ENCODE measurements around the gene SH2D2A. TPM values are rescaled to one million over a fixed set of nuclear protein-coding genes. Genes with fewer than 3 reads are reported as not detected.

Gene SH2D2A
- total RNA-seq, 2 donors from 2014 or later = 0.81 to 1.1 TPM

DNA sequence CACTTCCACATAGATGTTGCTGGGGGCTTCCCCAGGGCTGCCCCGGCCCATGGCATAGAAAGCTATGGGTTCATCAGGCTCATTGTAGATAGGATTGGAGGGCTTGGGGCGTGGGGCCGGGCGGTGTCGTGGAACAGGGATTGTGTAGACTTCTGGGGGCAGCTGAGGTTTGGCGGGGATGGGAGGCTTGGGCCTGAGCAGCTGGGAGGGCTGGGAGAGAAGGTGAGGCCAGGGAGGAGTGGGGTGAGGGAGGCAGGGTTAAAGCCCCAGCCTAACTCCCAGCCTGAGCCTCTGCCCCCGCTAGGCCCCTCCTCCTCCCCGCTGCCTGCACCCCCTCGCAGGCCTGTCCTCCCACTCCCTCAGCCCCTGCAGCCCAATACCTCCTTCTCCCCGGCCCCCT, 7.4 kb downstream of the SH2D2A start:
- Histone ChIP-seq H3K27me3 (replicated peaks; ENCODE audit: insufficient read depth) (no peaks in the 10 kb centered on the region), H3K27ac (no peak overlapping the region), H3K4me3 (no peak overlapping the region), H3K9me3 (no peaks in the 10 kb centered on the region), H3K36me3 (no peaks in the 10 kb centered on the region), H3K4me1 (ENCODE audit: control insufficient read depth in 1 of 2, low read depth in 2 of 2) (peaks cover 8 to 13% of the 10 kb centered on the region in 2 donors)
- TF ChIP-seq, protein P1, sequence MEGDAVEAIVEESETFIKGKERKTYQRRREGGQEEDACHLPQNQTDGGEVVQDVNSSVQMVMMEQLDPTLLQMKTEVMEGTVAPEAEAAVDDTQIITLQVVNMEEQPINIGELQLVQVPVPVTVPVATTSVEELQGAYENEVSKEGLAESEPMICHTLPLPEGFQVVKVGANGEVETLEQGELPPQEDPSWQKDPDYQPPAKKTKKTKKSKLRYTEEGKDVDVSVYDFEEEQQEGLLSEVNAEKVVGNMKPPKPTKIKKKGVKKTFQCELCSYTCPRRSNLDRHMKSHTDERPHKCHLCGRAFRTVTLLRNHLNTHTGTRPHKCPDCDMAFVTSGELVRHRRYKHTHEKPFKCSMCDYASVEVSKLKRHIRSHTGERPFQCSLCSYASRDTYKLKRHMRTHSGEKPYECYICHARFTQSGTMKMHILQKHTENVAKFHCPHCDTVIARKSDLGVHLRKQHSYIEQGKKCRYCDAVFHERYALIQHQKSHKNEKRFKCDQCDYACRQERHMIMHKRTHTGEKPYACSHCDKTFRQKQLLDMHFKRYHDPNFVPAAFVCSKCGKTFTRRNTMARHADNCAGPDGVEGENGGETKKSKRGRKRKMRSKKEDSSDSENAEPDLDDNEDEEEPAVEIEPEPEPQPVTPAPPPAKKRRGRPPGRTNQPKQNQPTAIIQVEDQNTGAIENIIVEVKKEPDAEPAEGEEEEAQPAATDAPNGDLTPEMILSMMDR (IDR thresholded peaks at IDR 0.05) = no peak
- ATAC-seq (ENCODE audit: insufficient number of reproducible peaks, low FRiP score, low read depth) (no peak), DNase-seq (ENCODE audit: low spot score) (no peak)

DNA sequence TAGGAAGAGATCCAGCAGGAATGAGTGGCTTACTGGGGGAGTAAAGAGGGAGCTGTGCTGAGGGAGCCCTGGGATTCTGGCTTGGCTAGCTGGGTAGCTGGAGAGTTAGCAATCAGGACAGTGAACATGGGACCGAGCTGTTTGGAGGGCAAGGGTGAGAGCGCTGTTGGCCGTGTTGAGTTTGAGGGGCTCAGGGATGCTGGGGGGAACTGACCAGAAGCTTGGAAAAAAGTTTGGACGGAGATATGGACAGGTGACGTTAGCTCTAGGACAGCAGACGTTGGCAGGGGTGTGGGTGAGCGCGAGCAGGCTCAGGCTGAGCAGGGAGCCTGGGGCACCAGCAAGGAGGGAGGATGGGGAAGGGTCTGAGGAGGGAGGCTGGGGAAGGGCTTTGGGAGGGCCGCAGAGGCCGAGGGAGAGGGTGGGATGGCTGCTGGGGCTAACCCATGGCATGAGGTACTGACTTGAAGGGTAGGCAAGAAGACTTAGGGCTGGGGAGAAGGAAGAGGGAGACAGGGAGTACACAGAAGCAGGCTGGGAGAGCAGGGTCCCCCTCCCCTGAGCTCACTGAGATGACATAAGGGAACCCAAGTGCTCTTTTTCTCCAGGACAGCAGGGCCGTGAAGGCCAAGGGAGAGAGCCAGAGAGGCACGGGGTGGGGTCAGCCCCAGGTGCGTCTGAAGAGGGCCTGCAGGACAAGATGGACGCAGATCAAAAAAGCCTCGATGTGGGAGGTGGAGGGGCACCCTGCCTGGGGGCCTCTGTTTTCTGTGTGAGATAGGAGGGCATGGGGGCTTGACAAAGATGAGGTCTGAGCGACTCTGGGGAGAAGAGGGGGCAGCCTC, 8.2 kb downstream of the SH2D2A start:
- TF ChIP-seq, protein P1 (IDR thresholded peaks at IDR 0.05) = no peak
- Histone ChIP-seq H3K4me1 (ENCODE audit: control insufficient read depth in 1 of 2, low read depth in 2 of 2) (peaks cover 2 to 4% of the 10 kb centered on the region in 2 donors), H3K4me3 (no peak overlapping the region), H3K36me3 (no peaks in the 10 kb centered on the region), H3K9me3 (no peaks in the 10 kb centered on the region), H3K27ac (no peak overlapping the region), H3K27me3 (replicated peaks; ENCODE audit: insufficient read depth) (no peaks in the 10 kb centered on the region)
- DNase-seq (ENCODE audit: low spot score) (no peak), ATAC-seq (ENCODE audit: insufficient number of reproducible peaks, low FRiP score, low read depth) (no peak)

GRCh38 chr1:156807627-156808026, 9.0 kb downstream of the SH2D2A start:
- H3K27me3 ChIP-seq (replicated peaks; ENCODE audit: insufficient read depth) = no peaks in the 10 kb centered on the region
- no peaks in the 10 kb centered on the region for H3K36me3 ChIP-seq
- H3K27ac ChIP-seq = no peak overlapping the region
- no peaks in the 10 kb centered on the region for H3K9me3 ChIP-seq
- TF ChIP-seq, protein P1 (IDR thresholded peaks at IDR 0.05) = no peak
- H3K4me3 ChIP-seq = no peak overlapping the region
- ATAC-seq (ENCODE audit: insufficient number of reproducible peaks, low FRiP score, low read depth) = no peak
- no peak for DNase-seq (ENCODE audit: low spot score)
- no peaks in the 10 kb centered on the region for H3K4me1 ChIP-seq (ENCODE audit: control insufficient read depth in 1 of 2, low read depth in 2 of 2)

DNA sequence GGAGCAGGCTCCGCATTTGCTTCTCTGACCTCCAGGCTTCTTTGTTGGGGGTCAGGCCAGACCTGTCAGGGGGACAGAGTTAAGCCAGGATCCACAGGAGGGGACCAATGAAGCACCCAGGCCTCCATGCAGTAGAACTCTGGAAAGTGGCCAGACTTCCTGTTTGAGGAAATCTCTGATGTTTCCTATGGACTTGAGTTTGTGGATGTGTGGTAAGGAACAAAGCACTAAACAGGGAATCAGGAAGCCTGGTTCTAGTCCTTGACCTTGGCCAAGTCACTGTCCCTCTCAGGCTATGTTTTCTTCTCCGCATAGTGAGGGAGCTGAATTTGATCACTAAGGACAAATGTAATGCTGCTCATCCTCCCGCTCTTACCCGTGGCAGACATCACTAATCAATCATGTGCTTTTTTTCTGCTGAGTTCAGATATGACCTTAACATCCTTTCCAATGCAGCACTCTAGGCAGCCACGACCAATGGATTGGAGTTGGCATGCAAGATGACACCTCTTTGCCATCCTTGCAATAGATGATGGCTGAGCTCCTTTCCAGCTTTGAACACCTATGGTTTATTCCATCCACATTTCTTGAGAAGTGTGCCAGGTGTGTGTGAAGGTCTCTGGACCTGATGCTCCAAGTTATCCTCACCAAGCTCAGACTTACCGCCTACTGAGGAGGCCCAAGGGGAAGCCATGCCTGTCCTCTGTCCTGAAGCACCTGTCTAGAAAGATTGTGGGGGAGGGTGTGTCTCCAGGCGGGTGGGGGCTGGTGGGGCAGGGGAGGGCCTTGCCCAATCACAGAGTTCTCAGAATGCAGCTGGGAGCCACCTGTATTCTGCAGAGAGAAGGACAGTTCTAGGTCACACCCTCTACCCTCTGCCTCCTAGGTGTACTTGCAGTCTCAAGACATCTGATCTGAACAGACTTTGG, 9.9 kb downstream of the SH2D2A start:
- TF ChIP-seq, protein P1 (IDR thresholded peaks at IDR 0.05) = no peak
- no peaks in the 10 kb centered on the region for H3K27me3 ChIP-seq (replicated peaks; ENCODE audit: insufficient read depth)
- DNase-seq (ENCODE audit: low spot score) (no peak), ATAC-seq (ENCODE audit: insufficient number of reproducible peaks, low FRiP score, low read depth) (no peak)
- H3K36me3 ChIP-seq = no peaks in the 10 kb centered on the region
- no peak overlapping the region for H3K4me3 ChIP-seq
- H3K27ac ChIP-seq = no peak overlapping the region
- H3K9me3 ChIP-seq = no peaks in the 10 kb centered on the region
- no peaks in the 10 kb centered on the region for H3K4me1 ChIP-seq (ENCODE audit: control insufficient read depth in 1 of 2, low read depth in 2 of 2)

Measured in thoracic aorta (tissue), 2 donors.